Activated CD4-positive, alpha-beta T cell treated with anti-CD3 and anti-CD28 coated beads, Interleukin-2, amount 50 U/mL, for 1 hour (primary cell): ENCODE results near the gene MEI1.
"Not testable (repeated sequence)": the region's sequence is repeated elsewhere in the genome, so short reads cannot be mapped to it uniquely, and the experiment has no call there.

Experiments used
- DNase-seq: peaks from one replicate; pipeline ENCODE4 v3.0.0-alpha.2; 2020

MEI1 gene

GRCh38 chr22:41682033-41682807 lies 17.1 kb upstream of the MEI1 start:
- peak; percentile 83 for DNase-seq

- DNase-seq = no peak
These were observed 16.3 kb upstream of the MEI1 start for GRCh38 chr22:41683052-41683451.

- no peak for DNase-seq
These were observed 15.7 kb upstream of the MEI1 start for GRCh38 chr22:41683616-41684015.

- no peak for DNase-seq
These were observed 15.1 kb upstream of the MEI1 start for GRCh38 chr22:41684194-41684593.

GRCh38 chr22:41686890-41687289 lies 12.4 kb upstream of the MEI1 start:
- DNase-seq = not testable (repeated sequence)

GRCh38 chr22:41687901-41688364 lies 11.4 kb upstream of the MEI1 start:
- no peak for DNase-seq

GRCh38 chr22:41688365-41689211 lies 10.7 kb upstream of the MEI1 start, which contains the start of gene SNU13:
Gene SNU13, minus strand, starts transcription at chr22:41688867. Its CDS starts 71 bp downstream, at chr22:41688796.
- peak; percentile 90 for DNase-seq

GRCh38 chr22:41690476-41690875 lies 8.8 kb upstream of the MEI1 start:
- DNase-seq = no peak

GRCh38 chr22:41695211-41695610 lies 4.1 kb upstream of the MEI1 start:
- DNase-seq = no peak

GRCh38 chr22:41696703-41697102 lies 2.6 kb upstream of the MEI1 start:
- DNase-seq = no peak

- peak; percentile 96 for DNase-seq
These were observed 2.1 kb upstream of the MEI1 start for GRCh38 chr22:41697126-41697775.

GRCh38 chr22:41700108-41700364 lies 733 bp downstream of the MEI1 start:
- DNase-seq = no peak

GRCh38 chr22:41702763-41703162 lies 3.5 kb downstream of the MEI1 start:
- DNase-seq = no peak

GRCh38 chr22:41709341-41709740 lies 10.0 kb downstream of the MEI1 start:
- DNase-seq = no peak

- no peak for DNase-seq
These were observed 13.7 kb downstream of the MEI1 start for GRCh38 chr22:41713004-41713403.

- no peak for DNase-seq
These were observed 23.2 kb downstream of the MEI1 start for GRCh38 chr22:41722496-41722895.

- DNase-seq = no peak
These were observed 26.3 kb downstream of the MEI1 start for GRCh38 chr22:41725510-41726110.

GRCh38 chr22:41731609-41732008 lies 32.3 kb downstream of the MEI1 start:
- no peak for DNase-seq

GRCh38 chr22:41732096-41732772 lies 32.9 kb downstream of the MEI1 start:
- DNase-seq = no peak

GRCh38 chr22:41733241-41733640 lies 33.9 kb downstream of the MEI1 start:
- not testable (repeated sequence) for DNase-seq

GRCh38 chr22:41739576-41739975 lies 40.3 kb downstream of the MEI1 start:
- no peak for DNase-seq

- no peak for DNase-seq
These were observed 43.6 kb downstream of the MEI1 start for GRCh38 chr22:41742918-41743317.

- DNase-seq = no peak
These were observed 46.7 kb downstream of the MEI1 start for GRCh38 chr22:41745968-41746367.
